MM.1S (cell line): ENCODE measurements around the gene NCS1.

Source experiments
- EZH2 ChIP-seq: fragments of 300-600 bp; sonication (generic); optimal IDR thresholded peaks from 2 replicates; pipeline ENCODE3; 2017; ENCODE audit warnings: low read depth, mild to moderate bottlenecking, antibody characterized with exemption, low read length, mixed read lengths
- EZH2phosphoT487 ChIP-seq: fragments of 300-600 bp; sonication (generic); IDR thresholded peaks from 2 replicates; pipeline ENCODE4 v1.6.1; 2018; ENCODE audit warnings: antibody characterized with exemption, low read length
- TF ChIP-seq, protein P1 (sequence below): fragments of 300-600 bp; sonication (generic); IDR thresholded peaks from 2 replicates; pipeline ENCODE4 v1.5.1; 2016; ENCODE audit warnings: antibody characterized with exemption, low read length, mixed read lengths

GRCh38 chr9:130262771-130263170 lies 90.6 kb downstream of the NCS1 start:
- TF ChIP-seq, protein P1, sequence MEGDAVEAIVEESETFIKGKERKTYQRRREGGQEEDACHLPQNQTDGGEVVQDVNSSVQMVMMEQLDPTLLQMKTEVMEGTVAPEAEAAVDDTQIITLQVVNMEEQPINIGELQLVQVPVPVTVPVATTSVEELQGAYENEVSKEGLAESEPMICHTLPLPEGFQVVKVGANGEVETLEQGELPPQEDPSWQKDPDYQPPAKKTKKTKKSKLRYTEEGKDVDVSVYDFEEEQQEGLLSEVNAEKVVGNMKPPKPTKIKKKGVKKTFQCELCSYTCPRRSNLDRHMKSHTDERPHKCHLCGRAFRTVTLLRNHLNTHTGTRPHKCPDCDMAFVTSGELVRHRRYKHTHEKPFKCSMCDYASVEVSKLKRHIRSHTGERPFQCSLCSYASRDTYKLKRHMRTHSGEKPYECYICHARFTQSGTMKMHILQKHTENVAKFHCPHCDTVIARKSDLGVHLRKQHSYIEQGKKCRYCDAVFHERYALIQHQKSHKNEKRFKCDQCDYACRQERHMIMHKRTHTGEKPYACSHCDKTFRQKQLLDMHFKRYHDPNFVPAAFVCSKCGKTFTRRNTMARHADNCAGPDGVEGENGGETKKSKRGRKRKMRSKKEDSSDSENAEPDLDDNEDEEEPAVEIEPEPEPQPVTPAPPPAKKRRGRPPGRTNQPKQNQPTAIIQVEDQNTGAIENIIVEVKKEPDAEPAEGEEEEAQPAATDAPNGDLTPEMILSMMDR, result no peak
- TF ChIP-seq EZH2 (no peak), EZH2phosphoT487 (no peak)
